C1 segment of cervical spinal cord (tissue), 14 donors: Measurements from ENCODE around the gene CABLES2.

Experiments used
- DNase-seq, 14 donors: peaks; one replicate each; lab custom pipeline; 2025; lab: John Stamatoyannopoulos, UW

The CABLES2 gene

DNA sequence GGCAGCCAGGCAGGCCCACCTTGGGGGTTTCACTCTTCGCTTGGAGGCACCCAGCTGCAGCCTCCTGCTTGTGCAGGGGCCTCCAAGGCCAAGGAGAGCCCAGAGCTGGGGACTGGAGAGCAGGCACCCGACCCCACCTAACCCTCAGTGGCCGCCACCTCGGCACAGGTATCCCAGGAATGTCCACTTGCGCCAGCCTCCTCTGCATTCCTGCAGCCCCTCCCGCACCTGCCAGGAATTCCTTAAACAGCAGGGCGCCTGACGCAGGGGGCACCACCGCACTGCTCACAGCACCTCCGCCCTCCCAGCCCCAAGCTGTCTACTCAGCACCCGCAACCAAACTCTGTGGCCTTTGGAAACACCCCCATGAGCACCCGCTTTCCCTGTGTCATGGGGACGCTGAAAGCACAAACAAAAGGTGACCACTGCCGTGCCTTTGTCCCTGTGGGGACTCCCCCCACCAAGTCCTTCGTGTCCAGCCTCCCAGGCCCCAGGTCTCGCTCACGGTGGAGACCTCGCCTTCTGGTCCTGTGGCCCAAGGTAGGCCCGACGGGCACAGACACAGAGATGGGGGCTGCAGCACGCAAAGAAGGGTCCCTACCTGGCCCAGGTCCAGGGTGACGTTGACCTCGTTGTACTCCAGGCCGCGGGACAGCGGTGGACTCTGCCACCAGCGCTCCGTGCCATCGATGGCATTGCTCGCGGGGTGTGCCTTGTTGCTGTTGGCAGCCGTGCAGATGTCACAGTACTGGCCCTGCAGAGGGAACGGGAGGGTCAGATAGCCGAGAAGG is 45.1 kb downstream of the CABLES2 start:
- peak in 1 of 14 donors; percentile 16 for DNase-seq

DNA sequence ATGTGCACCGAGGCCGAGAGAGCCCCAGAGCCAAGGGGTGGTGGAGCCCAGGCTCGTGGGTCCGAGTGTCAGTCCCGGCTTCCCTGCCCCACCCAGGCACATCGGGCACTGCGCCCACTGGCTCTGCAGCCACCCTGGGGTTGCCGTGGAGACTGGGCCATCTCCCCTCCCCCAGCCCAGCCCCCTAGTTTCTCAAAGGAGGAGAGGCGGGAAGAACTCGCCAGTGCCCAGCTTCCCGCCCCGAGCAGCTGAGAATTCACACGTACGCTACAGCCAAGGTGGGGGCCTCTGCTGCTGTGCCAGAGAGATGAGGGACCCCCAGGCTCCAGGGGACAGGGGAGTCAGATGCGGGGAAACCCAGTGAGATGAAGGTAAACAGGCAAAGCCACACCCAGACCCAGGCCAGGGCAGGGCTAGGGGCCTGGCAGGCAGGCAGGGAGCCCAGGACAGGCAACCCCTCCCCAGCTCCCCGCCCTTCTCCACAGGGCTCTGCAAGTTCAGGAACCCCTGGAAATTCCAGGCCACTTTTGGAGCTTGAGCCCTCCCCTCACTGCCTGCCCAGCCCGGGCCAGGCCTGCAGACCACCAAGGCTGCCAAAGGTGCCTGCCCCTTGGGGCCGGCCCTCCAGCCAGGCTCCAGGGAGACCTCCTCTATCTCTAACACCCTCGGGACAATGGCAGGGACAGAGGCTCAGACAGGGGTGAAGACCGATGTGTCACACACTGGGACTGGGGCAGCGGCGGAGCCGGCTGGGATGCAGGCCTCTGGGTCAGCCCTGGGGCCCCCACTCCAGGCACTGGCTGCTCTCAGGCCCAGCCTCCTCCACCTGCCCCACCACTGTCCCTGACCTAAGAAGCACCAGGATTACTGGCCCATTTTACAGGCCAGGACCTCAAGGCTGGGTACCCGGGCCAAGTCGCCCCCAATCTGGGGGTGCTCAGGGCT is 46.0 kb downstream of the CABLES2 start:
- DNase-seq: peak in 2 of 14 donors; percentile 14 to 30

GRCh38 chr20:62359491-62360121 is 47.5 kb downstream of the CABLES2 start:
- peak in 3 of 14 donors; percentile 22 to 49 (median 36) for DNase-seq

- no peak for DNase-seq
Measured at GRCh38 chr20:62359043-62359490, 48.0 kb downstream of the CABLES2 start.

- DNase-seq: peak in 2 of 14 donors; percentile 31 to 38
Measured at GRCh38 chr20:62358171-62359042, 48.7 kb downstream of the CABLES2 start.

- DNase-seq: no peak
Measured at GRCh38 chr20:62357681-62358080, 49.4 kb downstream of the CABLES2 start.

DNA sequence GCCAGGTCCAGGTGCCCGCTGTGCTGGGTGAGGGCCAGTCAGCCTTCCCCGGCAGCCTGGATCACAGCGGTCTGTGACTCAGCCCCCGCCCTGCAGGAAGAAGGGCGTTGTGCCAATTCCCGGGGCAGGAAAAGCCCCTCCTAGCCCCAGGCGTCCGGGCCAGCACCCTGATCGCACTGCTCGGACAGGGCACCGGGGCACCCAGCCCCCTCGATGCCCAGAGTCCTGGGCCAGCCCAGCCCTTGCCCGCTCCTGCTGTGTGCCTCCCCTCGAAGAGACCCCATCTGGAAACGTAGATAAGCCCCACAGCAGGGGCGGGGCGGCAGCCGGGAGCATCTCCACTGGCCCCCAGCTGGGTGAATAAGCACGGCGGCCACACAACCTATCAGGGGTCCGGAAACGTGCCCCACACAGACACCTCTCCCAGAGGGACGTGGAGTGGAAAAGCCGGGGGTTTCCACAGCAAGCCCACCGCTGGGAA is 49.9 kb downstream of the CABLES2 start:
- peak in 1 of 14 donors; percentile 80 for DNase-seq

DNA sequence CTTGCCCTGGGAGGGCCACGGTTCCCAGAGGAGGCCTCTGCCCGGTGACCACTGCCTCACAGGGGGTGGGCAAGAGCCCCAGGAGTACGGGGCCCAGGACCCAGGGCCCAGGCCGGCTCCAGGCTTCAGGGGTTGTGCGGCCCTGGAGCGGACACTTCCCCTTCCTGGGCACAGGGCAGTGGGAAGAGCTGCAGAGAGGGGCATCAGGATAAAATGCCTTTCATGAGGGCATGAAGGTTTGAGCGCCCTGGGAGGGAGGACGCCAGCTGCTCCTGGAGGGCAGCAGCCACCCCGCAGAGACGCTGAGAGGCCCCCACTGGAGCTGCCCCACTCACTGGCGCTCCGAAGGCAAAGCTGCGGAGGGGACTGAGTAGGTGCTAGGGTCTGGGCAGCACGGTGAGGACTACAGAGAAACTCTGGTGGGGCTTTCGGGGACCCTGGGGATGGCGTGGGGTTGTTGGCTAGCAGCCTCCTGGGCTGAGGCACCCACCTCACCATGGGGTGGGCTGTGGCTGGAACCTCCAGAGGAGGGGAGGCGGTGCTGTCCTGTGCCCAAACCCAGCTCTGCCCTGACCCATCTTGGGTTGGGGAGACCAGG is 50.4 kb downstream of the CABLES2 start:
- no peak for DNase-seq

DNA sequence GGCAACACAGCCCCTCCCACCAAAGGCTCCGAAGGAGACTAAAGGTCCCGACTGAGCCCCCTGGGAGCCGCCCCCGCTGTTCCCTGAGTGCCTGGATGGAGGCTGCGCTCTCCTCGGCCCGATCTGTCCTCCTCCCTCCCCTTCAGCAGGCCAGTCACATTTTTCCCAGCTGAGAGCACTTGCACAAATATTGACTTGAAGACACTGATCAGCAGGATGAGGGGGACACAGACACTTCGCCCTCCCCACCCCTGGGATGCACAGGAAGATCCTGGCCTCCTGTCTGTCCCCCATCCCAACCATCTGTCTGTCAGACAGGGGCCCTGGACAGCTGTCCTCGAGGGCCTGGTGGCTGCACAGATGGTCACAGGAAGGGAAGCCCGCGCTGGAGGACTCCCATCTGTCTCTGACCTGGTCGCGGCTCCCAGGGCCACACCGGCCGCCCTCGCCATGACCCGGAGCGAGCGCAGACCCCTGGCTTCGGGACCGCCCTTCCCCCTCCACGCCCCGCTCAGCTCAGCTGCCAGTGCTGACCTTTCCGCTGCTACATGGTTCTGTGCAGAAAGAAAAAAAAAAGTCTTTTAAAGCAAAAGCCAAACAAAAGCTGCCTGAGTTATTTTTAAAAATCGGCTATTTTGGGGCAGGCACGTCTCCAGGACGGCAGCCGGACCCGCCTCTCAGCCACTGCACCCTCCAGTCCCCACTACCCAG is 51.1 kb downstream of the CABLES2 start:
- DNase-seq: peak in 1 of 14 donors; percentile 83

DNA sequence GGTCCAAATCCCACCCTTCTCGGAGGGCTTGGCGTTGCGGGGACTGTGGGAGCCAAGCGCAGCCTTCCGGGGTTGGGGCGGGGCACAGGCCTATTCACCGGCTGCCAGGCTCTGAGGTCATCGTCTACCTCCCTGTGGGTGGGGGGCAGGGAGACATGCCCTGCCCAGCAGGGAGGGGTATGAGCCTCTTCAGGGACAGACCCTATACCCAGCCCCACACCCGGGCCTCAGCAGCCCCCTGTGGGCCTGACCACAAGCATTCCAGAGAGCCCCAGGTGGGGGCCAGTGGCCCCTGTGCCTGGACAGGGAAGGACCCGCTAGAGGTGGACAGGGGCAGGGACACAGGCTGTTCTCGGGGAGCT is 51.6 kb downstream of the CABLES2 start:
- DNase-seq: peak in 4 of 14 donors; percentile 27 to 69 (median 46)

- no peak for DNase-seq
Measured at GRCh38 chr20:62354811-62355341, 52.2 kb downstream of the CABLES2 start.

DNA sequence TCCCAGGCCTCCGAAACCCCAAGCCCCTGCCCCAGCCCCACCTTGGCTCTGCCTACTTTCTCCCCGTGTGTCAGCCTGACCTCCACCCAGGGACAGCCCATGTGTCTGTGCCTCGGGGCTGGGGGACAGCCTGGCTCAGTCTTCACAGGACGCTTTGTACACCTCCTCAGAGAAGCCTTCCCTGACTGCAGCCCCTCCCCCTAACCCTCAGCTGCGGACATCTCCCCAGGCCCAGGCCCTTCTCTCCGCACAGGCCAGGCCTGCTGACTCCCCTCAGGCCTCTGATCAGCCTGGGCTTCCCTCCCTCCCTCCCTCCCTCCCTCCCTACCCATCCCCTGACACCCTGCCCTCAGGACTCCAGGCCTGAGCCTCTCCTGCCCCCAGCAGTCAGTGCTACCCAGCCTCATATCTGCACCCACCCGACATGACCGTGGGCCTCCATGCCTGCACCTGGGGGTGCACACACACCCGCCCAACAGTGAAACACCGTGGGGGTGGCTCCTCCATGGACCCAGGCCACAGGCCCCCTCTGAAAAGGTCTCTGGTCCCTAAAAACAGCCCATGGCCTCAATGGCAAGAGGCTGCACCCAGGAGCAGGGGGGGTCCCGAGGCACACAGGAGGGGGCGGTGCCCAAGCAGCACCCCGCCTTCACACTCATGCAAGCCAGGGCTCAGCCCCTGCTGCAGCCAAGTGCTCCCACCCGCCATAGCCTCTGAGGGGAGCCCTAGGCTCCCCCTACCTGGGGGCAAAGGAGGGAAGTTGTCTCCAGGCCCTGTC is 52.9 kb downstream of the CABLES2 start:
- no peak for DNase-seq

DNA sequence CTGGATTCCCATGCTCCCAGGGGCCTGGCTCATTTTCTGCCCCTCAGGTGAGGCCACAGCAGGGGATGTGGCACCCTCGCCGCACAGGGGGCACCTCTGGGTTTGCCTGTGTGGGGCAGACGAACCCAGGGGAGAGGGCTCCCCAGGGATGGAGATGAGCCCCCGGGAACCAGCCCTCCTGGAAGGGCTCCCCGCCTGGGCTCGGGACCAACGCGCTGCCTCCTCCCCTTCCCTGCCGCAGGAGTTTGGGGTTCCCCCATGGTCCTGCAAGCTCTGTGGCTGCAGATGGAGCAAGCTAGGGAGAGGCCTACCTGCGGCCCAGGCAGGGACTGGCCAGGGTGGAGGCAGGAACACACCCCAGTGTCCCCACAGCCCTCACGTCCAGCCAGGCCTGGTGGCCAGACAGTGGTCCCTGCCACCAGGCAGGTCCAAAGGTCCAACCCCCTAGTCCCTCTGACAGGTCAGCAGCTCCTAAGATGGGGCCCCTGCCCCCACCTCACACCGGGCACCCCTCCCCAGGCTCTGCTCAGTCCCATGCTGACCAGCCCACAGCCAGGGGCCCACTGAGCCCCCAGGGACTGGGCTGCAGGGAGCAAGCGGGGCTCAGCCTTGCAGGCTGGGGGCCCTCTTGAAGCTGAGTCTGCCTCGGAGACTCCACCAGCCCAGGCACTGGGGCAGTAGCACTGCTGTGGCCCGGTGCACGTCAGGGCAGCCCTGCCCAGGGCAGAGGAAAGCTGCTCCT is 53.6 kb downstream of the CABLES2 start:
- no peak for DNase-seq

DNA sequence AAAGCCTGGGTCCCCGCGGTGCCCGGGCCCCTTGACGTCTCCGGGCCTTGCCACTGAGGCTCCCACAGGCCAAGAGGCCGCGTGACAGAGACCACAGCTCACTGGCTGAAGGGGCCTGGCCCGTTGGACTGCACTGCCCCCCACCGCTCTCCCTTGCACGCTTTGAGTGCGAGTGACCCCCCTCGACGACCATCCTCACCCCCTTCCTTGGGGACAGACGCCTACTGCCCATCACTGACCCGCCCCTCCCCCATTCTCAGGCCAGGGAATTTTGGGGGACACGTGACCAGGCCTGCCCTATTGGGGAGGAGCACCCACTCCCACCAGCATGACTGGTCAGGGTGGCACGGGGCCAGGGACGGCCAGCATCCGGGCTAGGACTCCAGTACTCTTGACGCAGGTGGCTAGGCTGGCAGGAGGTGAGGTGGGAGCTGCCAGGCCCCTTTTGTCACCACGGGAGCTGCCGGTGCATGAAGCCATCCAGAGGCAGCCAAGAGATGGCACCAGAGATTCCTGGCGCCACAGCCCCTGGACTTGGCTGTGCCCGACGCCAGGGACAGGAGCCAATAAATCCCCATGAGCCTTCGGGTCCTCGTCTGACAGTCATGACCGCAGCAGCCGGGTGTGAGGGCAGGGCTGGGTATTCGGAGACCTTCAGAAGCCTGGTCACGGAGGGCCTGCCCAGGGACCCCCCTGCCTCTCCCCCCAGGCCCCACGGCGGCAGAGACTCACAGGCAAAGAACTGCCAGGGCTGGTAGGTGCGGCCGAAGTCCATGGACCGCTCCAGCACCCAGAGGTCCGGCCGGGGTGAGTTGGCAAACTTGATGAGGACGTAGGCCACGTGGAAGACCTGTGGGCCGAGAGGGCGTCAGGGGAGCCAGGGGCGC is 54.4 kb downstream of the CABLES2 start:
- peak in 13 of 14 donors; percentile 24 to 99 (median 75) for DNase-seq

- no peak for DNase-seq
Measured at GRCh38 chr20:62351469-62352401, 55.4 kb downstream of the CABLES2 start.
